HG03196 (cell line): ENCODE measurements around the gene COL7A1.

Source experiments
- ATAC-seq: cut with Tn5 transposase; IDR thresholded peaks from one replicate; pipeline ENCODE4 v1.9.1; 2021; ENCODE audit not compliant: unreplicated experiment

COL7A1 gene

DNA sequence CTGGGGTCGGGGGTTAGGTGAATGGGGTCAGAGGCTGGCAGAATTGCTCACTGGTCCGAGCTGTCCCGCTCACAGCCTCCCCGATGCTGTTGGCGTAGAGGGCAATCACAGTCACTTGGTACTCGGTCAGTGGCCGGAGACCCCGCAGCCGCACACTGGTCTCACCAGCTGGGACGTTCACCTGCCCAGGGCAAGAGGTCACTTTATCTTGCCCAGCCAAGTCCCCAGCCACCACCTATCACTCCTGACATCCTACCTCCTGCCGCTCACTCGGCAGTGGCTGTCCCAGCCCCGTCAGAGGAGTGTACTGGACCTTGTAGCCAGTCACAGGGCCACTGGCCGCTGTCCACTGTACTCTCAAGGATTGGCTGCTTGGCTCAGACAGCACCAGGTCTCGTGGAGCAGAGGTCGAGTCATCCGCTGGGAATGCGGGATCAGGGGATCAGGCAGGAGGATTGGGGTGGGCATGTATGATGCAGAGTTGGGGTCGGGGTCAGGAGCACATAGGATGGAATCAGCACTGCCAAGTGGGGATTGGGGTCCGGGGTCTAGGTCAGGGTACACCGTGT, 2.5 kb downstream of the COL7A1 start:
- no peak for ATAC-seq

DNA sequence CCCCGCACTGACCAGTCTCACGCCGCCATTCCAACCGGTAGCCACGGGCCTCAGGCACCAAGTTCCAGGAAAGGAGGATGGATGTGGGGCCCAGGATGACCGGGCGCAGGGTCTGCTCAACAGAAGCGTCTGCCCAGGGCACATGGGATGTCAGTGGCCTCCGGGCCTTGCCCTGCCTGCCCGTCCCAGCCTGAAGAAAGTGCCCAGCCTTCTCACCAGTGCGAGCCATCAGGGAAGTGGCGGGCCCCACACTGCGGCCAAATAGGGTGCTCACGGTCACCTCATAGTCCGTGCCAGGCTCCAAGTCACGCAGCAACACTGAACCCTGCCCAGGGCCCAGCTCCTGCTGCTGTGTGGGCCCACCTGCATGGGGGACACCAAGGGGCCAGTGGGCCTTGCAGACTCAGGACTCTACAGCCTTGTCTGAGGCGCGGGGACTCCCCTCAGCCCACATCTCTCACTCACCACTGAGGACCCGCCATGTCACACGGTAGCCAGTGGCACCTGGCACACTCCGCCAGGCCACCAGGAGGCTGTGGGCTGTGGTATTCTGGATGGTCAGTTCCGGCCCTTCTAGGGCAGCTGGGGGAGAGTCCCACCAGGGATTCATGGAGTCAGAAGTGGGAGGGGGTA, 3.1 kb downstream of the COL7A1 start:
- no peak for ATAC-seq

DNA sequence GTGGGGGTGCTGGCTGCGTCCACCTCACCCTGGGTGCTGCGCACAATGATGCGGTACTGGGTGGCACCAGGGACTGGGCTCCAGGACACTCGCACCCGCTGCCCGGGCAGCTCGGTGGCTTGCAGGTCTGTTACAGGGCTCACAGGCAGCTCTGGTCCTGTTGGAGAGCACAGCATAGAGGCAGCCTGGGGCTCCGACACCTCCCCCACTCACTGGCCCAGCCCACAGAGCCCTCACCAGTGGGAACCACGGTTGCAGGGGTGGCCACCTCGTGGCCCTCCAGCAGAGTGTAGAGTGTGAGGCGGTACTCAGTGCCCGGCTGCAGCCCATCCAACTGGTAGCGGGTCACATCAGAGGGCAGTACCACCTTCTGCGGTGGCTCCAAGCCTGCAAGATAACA, 3.7 kb downstream of the COL7A1 start:
- ATAC-seq = no peak

DNA sequence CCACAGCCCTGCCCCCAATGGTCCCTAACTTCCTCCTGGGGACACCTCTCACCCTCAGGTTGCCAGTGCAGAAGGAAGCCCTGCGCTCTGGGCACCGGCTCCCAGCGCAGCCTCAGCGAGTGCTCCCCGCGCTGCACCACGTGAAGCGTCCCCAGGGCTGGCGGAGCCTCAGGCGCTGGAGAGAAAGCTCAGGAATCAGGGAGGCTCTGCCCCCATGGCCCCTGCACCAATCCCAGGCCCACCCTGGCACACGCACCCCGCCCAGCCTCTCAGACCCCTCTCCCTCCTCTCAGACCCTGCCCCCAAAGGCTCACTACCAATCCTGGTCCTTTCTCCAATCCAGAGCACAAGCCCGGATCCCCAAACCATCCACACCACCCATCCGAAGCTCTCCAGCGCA, 6.9 kb downstream of the COL7A1 start:
- no peak for ATAC-seq

DNA sequence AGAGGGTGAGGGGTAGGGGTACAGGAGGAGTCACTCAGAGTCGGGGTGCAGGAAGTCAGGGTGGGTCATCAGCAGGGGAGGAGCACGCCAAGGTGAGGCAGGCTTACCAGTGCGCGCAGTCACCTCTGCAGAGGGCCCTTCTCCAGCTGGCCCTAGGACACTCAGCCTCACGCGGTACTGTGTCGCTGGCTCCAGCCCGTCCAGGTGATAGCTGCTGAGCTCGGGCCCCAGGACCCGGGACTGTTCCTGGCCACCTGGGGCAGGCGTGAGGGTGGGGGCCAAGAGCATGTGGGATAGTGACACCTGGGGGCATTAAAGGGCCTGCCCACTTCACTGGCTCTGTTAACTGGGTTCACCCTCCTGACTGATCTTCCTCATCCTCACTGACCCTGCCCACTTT, 7.4 kb downstream of the COL7A1 start:
- no peak for ATAC-seq

DNA sequence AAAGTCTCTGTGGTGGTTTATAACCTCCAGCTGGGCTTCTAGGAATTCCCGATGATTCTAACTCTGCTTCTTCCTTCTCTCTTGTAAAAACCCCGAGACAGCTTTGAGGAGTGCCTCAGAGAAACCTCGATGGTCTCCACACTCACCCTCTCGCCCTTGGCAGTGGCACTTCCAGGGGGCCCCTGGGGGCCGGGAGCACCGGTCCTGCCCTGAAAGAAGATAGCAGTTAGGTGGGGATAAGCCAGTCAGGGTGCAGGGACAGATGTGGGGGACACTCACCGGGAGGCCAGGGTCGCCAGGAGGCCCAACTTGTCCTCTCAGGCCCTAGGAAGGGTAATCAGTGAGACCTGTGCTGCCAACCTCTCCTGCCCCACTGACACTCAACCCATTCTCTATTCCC, 9.7 kb downstream of the COL7A1 start:
- no peak for ATAC-seq

DNA sequence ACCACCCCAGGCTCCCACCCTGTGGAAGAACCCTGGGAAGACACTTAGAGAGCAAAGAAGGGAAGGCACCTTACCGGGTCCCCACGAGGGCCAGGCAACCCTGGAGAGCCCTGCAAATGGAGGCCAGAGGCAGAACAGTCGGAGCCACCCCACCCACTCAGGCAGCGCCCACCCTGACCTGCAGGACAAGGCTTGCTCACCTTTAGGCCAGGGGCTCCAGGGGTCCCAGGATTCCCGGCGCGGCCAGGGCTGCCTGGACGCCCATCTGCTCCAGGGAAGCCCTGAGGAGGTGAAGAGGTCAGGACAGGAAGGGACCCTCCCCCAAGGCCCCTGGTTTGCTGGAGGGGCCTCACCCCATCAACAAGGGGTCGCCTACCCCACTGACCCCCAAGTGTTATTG, 10.3 kb downstream of the COL7A1 start:
- no peak for ATAC-seq

DNA sequence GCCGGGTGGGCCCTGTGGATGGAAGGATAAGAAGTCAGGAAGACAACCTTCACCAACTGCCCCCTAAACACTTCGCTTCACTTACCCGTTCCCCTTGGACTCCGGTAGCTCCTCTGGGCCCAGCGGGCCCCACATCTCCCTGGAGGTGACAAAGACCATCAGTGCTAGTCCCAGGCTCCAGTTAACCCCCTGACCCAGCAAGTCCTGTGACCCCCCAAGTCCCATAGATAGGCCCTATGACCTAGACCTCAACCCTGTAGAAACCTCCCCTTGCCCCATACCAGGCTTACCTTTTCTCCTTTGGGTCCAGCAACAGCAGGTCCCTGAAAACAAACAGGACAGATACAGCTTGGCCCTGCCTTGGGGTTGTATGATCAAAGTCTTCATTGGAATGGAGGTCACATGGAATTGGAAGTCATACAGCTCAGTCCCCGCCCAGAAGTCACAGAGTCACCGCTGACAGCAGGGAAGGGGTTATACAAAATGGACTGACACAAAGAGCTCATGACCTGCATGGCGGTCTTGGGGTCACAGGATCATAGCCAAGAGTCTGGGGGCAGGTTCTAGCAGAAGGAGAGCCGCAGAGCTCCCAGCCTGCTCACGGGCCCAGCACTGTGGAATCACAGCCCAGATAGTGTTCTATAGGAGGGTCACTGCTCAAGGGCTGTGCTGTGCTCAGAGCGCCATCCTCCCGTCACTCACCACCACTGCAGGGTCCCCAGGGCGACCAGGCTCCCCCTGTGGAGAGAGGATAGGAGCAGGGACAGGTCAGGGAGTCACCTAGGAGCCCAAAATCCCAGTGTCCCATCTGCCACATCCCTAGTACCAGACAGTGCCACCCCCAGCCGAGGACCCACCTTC, 13.3 kb downstream of the COL7A1 start:
- no peak for ATAC-seq

DNA sequence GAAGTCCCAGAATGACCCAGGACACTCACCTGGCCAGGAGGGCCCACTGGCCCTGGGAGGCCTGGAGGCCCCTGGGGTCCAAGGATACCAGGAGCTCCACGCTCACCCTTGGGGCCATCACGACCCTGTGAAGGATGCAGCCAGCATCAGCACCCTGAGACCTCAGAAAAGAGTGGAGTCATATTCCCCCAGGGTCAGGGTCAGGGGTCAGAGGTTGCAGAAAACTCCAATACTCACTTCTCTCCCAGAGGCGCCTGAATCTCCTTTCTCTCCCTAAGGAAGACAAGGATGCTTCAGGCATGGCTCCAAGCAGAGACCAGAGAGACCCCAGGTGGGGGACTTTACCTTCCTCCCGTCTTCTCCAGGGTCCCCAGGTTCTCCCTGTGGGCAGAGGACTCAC, 18.5 kb downstream of the COL7A1 start:
- no peak for ATAC-seq

DNA sequence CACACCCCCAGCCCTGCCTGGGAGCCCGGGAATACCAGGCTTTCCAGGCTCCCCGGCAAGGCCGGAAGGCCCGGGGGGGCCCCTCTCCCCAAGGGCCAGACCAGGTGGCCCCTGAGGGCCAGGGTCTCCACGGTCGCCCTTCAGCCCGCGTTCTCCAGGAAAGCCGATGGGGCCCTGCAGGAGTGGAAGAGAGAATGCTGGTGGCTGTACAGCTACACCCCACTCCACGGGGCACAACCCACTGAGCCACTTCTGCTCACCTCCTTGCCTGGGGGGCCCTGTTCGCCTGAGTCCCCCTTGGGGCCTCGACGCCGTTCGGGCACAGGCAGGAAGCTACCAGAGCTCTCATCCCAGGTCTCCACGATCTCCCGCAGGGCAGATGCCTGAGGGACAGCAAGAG, 19.8 kb downstream of the COL7A1 start:
- ATAC-seq = no peak

DNA sequence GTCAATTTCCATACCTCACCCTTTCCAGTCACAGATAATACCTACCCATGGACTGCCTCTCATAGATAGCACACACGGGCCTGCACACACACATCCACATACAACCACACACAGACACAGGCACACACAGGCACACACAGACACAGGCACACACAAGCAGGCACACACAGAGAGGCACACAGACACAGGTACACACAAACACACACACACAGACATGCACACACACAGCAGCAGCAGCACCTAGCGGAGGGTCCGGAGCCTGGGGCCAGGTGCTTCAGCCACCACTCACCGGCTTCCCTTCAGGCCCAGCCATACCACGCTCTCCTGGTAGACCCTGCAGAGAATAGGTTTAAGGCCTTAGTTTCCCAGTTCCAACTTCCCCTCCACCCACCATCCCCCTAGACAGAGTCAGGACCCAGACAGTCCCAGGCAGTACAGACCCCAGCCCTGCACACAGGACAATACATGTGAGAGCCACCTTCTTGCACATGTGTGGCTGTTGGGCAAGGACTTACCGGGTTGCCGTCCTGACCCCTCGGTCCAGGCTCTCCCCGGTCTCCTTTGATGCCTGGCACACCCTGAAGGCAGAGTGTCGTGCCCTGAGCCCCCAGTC, 21.1 kb downstream of the COL7A1 start:
- ATAC-seq = no peak

DNA sequence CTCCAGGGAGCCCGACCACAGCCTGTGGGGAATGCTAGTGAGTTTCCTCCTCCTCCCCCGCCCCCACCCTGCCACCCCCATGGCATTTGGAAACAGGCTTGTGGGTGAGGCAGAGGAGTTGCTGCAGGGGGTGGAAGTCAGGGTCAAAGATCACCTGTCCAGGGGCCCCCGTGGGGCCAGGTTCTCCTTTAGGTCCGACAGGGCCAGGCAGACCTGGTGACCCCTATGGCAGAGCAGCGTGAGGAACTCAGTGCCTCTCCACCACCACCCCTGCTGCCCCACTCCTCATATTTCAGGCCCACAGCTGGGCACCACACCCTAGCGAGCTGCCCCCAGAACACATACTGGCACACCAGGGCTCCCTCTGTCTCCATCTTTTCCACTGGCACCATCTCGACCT, 22.6 kb downstream of the COL7A1 start:
- ATAC-seq = no peak

DNA sequence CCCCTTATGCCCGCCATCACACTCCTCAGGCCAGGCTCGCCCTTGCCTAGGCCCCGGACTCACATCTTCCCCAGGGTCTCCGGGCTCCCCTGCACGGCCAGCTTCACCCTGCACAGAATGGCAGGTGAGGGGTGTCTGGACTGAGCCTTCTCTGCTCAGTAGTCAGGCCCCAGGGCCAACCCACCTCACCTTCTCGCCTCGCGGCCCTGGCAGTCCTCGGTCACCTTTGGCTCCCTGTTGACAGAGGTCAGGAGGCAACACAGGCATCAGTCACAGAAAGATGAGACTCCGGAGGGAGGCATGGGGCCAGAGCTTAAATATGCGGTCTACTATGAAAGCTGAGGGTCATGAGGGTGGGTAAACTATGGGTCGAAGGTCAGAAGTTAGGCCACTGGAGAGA, 23.2 kb downstream of the COL7A1 start:
- ATAC-seq = no peak

DNA sequence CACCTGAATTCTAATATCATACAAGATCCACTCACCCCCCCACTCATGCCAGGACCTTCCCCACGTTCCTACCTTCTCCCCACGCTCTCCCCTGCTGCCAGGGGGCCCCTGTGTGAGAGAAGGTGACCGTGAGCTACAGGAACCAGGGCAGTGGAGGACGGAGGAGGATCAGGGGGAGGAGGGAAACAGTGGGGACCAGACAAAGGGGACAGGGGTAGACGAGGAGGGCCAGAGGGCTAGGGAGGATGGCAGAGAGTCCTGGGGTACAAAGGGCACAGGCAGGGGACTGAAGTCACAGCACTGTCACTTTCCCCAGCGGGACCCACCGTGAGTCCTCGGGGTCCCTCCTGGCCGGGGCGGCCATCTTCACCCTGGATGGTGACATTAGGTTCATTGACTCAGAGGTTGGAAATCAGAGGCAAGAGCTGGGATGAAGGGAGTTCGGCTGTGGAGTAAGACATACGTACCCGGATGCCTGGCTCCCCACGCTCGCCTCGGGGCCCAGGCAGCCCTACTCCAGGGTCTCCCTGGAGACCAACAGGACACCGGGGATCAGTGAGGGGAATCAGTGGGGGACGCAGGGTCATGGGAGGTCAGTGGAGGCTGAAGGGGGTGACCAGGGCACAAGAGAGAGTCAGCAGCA, 25.2 kb downstream of the COL7A1 start:
- ATAC-seq = no peak

DNA sequence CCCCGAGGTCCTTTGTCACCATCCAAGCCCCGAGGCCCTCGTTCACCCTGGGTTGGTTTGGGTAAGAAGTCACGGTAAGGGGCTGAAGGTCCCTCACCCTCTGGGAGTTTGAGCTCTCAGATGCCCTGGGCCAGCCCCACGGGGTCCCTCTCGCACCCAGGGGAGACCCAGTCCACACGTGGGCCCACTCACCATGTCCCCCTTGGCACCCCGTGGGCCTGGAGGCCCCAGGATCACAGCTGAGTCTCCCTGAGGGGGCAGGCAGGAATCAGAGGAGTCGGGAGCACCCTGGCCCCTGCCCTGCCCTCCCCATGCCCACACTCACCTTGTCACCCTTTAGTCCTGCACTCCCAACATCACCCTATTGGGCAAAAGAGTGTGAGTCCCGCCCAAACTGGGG, 25.7 kb downstream of the COL7A1 start:
- no peak for ATAC-seq

DNA sequence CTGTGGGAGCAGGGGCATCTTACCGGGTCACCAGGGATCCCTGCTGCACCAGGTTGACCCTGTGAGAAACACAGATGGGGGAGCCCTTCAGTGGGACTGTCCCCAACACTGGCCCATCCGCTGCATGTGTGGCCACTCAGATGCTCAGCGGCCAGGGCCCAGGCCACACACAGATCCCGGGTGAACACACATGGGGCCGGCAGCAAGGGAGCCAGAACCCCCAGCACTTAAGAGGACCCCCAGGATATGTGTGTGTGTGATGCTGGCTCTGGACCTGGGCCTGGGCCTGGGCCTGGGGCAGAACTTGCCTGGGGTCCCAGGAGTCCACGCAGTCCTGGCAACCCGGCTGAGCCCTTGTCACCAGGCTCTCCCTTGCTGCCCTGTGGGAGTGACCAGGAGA, 26.7 kb downstream of the COL7A1 start:
- ATAC-seq = no peak

DNA sequence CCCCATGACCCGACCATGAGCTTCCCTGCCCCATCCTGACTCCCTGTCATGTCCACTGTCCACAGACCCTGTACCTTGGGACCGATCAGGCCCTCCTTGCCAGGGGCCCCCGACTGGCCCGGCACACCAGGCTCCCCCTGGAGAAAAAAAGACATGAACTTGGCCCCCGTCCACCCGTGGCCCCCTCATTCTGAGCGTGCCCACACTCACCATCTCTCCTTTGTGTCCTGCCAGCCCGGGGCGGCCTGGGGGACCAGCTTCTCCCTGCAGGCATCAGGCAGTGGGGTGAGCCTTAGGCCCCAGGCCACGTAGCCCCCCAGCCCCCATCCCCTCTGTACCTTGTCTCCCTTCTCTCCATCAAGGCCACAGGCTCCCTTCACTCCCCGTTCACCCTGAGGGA, 27.6 kb downstream of the COL7A1 start:
- ATAC-seq = no peak

DNA sequence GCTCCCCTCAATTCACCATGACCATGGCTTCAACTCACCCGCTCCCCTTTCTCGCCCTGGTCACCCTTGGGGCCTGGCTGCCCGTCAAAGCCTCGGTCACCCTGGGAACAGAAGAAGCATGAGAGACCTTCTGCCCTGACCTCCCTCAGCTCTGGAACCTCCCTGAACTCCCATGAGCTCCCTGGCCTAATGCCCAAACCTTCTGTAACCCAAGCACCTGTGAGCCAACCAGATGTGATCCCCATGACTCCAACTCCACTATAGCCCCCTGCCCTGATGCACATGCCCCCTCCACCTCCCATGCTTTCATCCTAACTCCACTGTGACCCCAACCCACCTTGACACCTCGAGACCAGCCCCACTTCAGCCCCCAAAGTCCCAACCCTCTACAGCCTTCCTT, 28.0 kb downstream of the COL7A1 start:
- ATAC-seq = no peak

DNA sequence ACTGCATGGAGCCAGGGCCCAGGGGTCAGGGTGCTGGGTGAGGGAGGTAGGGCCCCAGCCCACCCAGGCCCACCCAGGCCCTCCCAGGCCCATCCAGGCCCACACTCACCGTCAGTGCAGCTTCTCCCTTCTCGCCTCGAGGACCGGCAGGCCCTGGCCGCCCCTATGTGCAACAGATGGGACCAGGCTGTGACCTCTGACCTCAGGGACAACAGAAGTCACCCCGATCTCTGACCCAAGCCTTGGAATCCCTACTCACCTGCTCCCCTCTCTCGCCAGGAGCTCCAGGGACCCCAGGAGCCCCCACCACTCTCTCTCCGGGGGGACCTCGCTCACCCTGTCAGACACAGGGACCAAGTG, 28.7 kb downstream of the COL7A1 start:
- ATAC-seq = no peak

DNA sequence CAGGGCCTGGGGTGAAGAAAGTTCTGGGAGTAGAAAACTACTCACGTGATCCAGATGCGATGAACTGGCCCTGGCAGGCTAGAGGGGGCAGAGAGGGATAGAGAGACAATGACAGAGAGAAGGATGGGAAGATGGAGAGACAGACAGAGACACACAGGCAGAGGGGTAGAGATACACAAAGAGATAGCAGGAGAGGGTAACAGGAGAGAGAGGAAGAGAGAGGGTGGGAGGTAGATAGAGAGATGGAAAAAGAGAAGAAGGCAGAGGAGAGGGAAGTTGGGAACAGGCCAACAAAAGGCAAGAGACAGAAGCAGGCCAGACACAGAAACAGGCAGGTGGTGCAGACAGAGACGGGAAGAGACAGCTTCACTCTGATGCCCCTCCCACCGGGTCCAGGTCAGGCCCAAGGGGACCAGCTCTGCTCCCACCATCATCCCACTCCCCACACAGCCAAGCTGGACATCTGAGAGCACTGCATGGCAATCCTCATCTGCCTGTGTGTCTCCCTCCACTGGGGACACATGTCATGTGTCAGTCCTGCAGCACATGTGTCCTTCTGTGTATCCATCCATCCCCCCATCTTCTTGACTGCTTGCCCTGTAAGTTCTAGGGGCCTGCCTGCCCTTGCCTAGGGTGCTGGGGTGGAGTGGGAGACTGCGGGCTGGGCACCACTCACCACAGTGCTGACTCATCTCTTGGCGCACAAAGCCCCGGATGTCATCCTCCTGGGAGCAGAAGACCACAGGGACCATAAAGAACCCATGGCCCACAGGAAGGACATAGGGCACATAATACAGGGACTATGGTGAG, 29.3 kb downstream of the COL7A1 start:
- ATAC-seq = no peak

DNA sequence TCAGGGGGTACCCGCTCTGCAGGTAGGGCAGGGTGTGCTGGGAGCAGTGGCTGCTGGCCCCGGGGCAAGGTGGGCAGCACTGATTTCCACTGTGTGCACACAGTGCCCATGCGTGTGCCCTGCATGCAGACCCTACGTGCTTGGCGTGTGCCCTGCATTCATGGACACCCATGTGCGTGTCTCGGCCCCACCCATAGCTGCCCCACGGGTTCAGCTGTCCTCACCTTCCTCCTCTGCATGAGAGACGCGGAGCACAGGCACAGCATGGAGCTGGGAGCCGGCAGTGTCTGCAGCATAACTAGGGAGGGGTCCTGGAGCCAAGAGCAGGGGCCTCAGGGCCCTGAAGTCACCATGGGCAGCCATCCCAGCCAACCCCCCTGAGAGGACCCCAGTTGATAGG, 29.9 kb downstream of the COL7A1 start:
- no peak for ATAC-seq
